ENCODE results near the gene GPR27. TPM values are rescaled to one million over a fixed set of nuclear protein-coding genes. Genes with fewer than 3 reads are reported as not detected.

Gene GPR27
- total RNA-seq (ENCODE audit: low replicate concordance) = 0.25 TPM in 1 of 2 replicates, not detected in the other

GRCh38 chr3:71753701-71754609, at the start of gene GPR27:
TSS of gene GPR27 (plus strand) at chr3:71753855. CDS start at chr3:71754050, 195 bp downstream.
- peak within 1 kb of the TSS; percentile 25 for H3K4me3 ChIP-seq (ENCODE audit: low read depth, low read length)
- TF ChIP-seq, protein P1, sequence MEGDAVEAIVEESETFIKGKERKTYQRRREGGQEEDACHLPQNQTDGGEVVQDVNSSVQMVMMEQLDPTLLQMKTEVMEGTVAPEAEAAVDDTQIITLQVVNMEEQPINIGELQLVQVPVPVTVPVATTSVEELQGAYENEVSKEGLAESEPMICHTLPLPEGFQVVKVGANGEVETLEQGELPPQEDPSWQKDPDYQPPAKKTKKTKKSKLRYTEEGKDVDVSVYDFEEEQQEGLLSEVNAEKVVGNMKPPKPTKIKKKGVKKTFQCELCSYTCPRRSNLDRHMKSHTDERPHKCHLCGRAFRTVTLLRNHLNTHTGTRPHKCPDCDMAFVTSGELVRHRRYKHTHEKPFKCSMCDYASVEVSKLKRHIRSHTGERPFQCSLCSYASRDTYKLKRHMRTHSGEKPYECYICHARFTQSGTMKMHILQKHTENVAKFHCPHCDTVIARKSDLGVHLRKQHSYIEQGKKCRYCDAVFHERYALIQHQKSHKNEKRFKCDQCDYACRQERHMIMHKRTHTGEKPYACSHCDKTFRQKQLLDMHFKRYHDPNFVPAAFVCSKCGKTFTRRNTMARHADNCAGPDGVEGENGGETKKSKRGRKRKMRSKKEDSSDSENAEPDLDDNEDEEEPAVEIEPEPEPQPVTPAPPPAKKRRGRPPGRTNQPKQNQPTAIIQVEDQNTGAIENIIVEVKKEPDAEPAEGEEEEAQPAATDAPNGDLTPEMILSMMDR (IDR thresholded peaks at IDR 0.05; ENCODE audit: insufficient read depth, low read length) = no peak
- peak; percentile 3 for DNase-seq (ENCODE audit: low read depth)

- H3K4me3 ChIP-seq (ENCODE audit: low read depth, low read length) = no peak overlapping the region
- TF ChIP-seq, protein P1 (IDR thresholded peaks at IDR 0.05; ENCODE audit: insufficient read depth, low read length) = no peak
Measured at GRCh38 chr3:71704915-71705314, 48.7 kb upstream of the GPR27 start.

DNA sequence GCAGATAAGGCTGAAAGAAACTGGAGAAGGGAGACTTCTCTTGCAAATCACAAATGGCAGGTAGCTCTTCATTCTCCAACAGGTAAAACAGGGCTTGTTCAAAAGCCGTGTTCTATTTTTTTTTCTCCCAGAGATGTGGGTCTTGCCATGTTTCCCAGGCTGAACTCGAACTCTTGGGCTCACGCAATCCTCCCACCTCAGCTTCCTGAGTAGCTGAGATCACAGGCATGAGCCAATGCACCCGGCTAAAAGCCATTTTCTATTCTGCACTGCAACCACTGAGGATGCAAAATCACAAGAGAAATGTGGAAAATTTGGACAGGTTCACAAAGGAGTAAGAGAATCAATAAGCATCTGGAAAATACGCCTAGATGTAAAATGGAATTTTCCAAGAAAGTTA, 48.0 kb upstream of the GPR27 start:
- no peak overlapping the region for H3K4me3 ChIP-seq (ENCODE audit: low read depth, low read length)
- DNase-seq (ENCODE audit: low read depth) = no peak
- TF ChIP-seq, protein P1 (IDR thresholded peaks at IDR 0.05; ENCODE audit: insufficient read depth, low read length) = no peak

More at GRCh38 chr3:71704915-71705314, 48.7 kb upstream of the GPR27 start:
- DNase-seq (ENCODE audit: low read depth) = no peak

DNA sequence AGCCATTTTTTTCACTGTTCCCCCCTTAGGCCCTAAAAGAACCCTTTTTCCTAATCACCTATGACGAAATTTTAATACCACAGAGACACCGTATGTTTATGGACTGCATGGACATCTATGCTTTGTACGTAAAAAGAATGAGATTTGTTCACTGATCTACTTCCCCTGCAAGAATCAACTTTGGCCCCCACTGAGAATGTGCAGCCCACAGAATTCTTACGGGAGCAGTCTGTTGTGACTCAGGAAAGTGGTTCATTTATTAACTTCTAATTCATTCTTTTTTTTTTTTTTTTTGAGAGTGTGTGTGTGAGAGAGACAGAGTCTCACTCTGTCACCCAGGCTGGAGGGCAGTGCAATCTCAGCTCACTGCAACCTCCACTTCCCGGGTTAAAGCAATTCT, 46.1 kb upstream of the GPR27 start:
- no peak overlapping the region for H3K4me3 ChIP-seq (ENCODE audit: low read depth, low read length)
- no peak for DNase-seq (ENCODE audit: low read depth)
- TF ChIP-seq, protein P1 (IDR thresholded peaks at IDR 0.05; ENCODE audit: insufficient read depth, low read length) = no peak

DNA sequence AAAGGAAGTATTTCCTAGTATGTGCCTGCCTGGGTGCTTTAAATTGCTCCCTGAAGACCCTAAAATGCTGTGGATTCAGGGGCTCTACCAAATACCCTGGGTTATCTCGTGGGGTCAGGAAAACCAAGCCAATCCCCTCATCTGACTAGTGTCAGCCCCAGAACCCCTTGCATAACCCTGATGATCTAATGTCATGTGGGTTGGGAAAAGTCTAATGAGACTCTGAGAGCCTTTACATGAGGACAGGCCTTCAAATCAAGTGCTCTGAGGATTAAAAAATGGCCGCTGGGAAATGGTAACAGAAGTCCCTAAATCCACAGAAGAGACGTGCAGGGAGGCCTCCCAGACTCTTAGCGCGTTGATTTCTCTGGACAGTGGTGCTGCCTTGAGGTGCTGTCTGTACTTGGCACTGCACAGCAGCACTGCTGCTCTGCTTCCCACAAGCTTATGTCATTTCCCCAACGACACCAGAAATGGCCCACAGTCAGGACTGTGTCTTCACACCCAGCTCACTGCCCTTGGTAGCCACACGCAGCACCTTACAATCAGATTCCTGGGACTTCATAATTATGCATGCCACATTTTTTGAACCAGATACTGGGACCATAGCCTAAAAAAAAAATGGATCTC, 45.1 kb upstream of the GPR27 start:
- no peak overlapping the region for H3K4me3 ChIP-seq (ENCODE audit: low read depth, low read length)
- DNase-seq (ENCODE audit: low read depth) = no peak
- TF ChIP-seq, protein P1 (IDR thresholded peaks at IDR 0.05; ENCODE audit: insufficient read depth, low read length) = no peak

DNA sequence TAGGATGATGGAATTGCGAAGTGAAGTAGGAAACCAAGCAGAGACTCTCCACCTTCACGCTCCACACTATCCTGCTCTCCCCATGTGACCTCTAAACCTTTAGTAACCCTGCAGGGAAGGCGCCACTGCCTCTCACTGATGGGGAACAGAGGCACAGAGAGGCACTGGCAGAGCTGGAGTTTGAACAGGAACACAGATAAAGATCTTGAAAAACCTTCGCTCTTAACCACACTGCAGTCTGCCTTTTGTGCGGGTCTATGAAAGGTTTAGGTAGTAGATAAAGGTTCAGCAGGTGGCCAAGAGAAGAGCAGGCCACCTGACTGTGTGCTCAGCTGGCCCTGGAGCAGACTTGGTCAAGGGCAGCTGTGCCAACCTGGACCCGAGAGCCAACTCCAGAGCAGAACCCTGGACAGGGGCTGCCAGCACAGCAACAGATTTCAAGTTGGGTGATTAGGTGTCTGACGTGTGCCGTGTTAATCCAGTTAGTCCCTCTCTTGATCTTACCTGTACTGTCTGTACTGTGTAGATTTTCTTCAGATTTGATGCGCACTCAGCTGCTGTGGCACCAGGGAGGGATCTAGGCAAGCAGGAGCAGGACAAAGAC, 43.6 kb upstream of the GPR27 start:
- TF ChIP-seq, protein P1 (IDR thresholded peaks at IDR 0.05; ENCODE audit: insufficient read depth, low read length) = no peak
- no peak overlapping the region for H3K4me3 ChIP-seq (ENCODE audit: low read depth, low read length)
- no peak for DNase-seq (ENCODE audit: low read depth)

Data from fibroblast of the aortic adventitia (primary cell).